ENCODE results near the gene SLC34A1. TPM values are rescaled to one million over a fixed set of nuclear protein-coding genes. Genes with fewer than 3 reads are reported as not detected.

SLC34A1 gene
- total and polyA plus RNA-seq, 2 of the 13 experiments (the other 11 are each of a cell fraction or from before 2014, with no cell fraction given), result 0.03 to 0.20 TPM

DNA sequence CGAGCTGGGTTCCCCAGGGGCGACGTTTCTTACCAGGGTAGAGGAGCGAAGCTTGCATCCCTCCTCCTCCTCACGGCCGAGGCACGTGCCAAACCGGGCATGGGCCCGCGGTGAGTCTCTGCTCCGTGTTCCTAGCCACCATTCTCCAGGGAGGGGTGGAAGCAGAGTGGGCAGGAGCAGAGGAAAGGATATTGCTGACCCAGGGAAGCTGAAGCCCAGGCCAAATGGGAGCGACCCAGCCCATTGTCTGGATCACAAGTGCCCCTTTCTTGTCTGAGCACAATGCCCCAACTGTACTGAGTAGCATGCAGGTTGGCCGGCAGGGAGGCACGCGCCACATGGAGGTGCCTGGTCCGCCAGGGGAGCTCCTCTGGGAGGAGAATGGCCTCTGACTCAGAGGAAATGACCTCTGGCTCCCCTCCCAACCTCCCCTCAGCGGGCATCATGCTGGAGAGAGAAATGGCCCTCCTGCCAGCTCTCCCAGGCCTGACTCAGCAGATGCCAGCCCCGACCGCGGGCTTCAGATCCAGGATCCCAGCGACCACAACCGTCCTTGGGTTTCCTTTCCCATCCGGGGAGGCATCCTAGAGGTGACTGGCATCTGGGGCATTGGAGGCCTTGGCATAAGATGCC lies 63.5 kb downstream of the SLC34A1 start (continued):
- TF ChIP-seq, protein P1, sequence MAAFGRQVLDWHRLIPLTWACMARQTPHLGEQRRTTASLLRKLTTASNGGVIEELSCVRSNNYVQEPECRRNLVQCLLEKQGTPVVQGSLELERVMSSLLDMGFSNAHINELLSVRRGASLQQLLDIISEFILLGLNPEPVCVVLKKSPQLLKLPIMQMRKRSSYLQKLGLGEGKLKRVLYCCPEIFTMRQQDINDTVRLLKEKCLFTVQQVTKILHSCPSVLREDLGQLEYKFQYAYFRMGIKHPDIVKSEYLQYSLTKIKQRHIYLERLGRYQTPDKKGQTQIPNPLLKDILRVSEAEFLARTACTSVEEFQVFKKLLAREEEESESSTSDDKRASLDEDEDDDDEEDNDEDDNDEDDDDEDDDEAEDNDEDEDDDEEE (CRISPR knock-in tag; IDR thresholded peaks at IDR 0.05), result no peak; the same call in 1 of the 2 replicates
- no peak for TF ChIP-seq ZNF234 (CRISPR knock-in tag; conservative IDR thresholded peaks at IDR 0.05)
- TF ChIP-seq IKZF4 (CRISPR knock-in tag; IDR thresholded peaks at IDR 0.05; ENCODE audit: borderline replicate concordance, low read depth, not compliant biosample characterization), result peak; percentile 36
- TF ChIP-seq HMGA1 (CRISPR knock-in tag; conservative IDR thresholded peaks at IDR 0.05), result no peak
- no peak for TF ChIP-seq CBX1 (IDR thresholded peaks at IDR 0.05; ENCODE audit: low read depth)
- TF ChIP-seq, protein P2, sequence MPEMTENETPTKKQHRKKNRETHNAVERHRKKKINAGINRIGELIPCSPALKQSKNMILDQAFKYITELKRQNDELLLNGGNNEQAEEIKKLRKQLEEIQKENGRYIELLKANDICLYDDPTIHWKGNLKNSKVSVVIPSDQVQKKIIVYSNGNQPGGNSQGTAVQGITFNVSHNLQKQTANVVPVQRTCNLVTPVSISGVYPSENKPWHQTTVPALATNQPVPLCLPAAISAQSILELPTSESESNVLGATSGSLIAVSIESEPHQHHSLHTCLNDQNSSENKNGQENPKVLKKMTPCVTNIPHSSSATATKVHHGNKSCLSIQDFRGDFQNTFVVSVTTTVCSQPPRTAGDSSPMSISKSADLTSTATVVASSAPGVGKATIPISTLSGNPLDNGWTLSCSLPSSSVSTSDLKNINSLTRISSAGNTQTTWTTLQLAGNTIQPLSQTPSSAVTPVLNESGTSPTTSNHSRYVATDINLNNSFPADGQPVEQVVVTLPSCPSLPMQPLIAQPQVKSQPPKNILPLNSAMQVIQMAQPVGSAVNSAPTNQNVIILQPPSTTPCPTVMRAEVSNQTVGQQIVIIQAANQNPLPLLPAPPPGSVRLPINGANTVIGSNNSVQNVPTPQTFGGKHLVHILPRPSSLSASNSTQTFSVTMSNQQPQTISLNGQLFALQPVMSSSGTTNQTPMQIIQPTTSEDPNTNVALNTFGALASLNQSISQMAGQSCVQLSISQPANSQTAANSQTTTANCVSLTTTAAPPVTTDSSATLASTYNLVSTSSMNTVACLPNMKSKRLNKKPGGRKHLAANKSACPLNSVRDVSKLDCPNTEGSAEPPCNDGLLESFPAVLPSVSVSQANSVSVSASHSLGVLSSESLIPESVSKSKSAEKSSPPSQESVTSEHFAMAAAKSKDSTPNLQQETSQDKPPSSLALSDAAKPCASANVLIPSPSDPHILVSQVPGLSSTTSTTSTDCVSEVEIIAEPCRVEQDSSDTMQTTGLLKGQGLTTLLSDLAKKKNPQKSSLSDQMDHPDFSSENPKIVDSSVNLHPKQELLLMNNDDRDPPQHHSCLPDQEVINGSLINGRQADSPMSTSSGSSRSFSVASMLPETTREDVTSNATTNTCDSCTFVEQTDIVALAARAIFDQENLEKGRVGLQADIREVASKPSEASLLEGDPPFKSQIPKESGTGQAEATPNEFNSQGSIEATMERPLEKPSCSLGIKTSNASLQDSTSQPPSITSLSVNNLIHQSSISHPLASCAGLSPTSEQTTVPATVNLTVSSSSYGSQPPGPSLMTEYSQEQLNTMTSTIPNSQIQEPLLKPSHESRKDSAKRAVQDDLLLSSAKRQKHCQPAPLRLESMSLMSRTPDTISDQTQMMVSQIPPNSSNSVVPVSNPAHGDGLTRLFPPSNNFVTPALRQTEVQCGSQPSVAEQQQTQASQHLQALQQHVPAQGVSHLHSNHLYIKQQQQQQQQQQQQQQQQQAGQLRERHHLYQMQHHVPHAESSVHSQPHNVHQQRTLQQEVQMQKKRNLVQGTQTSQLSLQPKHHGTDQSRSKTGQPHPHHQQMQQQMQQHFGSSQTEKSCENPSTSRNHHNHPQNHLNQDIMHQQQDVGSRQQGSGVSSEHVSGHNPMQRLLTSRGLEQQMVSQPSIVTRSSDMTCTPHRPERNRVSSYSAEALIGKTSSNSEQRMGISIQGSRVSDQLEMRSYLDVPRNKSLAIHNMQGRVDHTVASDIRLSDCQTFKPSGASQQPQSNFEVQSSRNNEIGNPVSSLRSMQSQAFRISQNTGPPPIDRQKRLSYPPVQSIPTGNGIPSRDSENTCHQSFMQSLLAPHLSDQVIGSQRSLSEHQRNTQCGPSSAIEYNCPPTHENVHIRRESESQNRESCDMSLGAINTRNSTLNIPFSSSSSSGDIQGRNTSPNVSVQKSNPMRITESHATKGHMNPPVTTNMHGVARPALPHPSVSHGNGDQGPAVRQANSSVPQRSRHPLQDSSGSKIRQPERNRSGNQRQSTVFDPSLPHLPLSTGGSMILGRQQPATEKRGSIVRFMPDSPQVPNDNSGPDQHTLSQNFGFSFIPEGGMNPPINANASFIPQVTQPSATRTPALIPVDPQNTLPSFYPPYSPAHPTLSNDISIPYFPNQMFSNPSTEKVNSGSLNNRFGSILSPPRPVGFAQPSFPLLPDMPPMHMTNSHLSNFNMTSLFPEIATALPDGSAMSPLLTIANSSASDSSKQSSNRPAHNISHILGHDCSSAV (CRISPR knock-in tag; IDR thresholded peaks at IDR 0.05; ENCODE audit: borderline replicate concordance), result no peak
- TF ChIP-seq, protein P3, sequence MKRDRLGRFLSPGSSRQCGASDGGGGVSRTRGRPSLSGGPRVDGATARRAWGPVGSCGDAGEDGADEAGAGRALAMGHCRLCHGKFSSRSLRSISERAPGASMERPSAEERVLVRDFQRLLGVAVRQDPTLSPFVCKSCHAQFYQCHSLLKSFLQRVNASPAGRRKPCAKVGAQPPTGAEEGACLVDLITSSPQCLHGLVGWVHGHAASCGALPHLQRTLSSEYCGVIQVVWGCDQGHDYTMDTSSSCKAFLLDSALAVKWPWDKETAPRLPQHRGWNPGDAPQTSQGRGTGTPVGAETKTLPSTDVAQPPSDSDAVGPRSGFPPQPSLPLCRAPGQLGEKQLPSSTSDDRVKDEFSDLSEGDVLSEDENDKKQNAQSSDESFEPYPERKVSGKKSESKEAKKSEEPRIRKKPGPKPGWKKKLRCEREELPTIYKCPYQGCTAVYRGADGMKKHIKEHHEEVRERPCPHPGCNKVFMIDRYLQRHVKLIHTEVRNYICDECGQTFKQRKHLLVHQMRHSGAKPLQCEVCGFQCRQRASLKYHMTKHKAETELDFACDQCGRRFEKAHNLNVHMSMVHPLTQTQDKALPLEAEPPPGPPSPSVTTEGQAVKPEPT (CRISPR knock-in tag; IDR thresholded peaks at IDR 0.05; ENCODE audit: low read depth), result no peak; the same call in 1 of the 2 replicates
- TF ChIP-seq, protein P4, sequence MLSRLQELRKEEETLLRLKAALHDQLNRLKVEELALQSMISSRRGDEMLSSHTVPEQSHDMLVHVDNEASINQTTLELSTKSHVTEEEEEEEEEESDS (CRISPR knock-in tag; IDR thresholded peaks at IDR 0.05; ENCODE audit: borderline replicate concordance), result no peak
- TF ChIP-seq ZNF432 (CRISPR knock-in tag; IDR thresholded peaks at IDR 0.05; ENCODE audit: borderline replicate concordance), result no peak
- no peak for TF ChIP-seq ZNF33B (CRISPR knock-in tag; IDR thresholded peaks at IDR 0.05)
- no peak for TF ChIP-seq ZBTB8A (CRISPR knock-in tag; IDR thresholded peaks at IDR 0.05; ENCODE audit: borderline replicate concordance, low read depth)
- 0 out of 2 replicates have a peak, but pooled peaks have one; percentile 9 for TF ChIP-seq SPEN (CRISPR knock-in tag; IDR thresholded peaks at IDR 0.05; ENCODE audit: low read depth)
- TF ChIP-seq, protein P5, sequence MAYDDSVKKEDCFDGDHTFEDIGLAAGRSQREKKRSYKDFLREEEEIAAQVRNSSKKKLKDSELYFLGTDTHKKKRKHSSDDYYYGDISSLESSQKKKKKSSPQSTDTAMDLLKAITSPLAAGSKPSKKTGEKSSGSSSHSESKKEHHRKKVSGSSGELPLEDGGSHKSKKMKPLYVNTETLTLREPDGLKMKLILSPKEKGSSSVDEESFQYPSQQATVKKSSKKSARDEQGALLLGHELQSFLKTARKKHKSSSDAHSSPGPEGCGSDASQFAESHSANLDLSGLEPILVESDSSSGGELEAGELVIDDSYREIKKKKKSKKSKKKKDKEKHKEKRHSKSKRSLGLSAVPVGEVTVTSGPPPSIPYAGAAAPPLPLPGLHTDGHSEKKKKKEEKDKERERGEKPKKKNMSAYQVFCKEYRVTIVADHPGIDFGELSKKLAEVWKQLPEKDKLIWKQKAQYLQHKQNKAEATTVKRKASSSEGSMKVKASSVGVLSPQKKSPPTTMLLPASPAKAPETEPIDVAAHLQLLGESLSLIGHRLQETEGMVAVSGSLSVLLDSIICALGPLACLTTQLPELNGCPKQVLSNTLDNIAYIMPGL (CRISPR knock-in tag; IDR thresholded peaks at IDR 0.05; ENCODE audit: borderline replicate concordance in 1 of 2, low read depth in 1 of 2), result no peak; a peak in 1 of 4 replicates
- peak; percentile 81 for TF ChIP-seq TGIF2 (CRISPR knock-in tag; IDR thresholded peaks at IDR 0.05)
